Testis (tissue), 3 donors: Measurements from ENCODE around the gene SSNA1. TPM values are rescaled to one million over a fixed set of nuclear protein-coding genes. Genes with fewer than 3 reads are reported as not detected.

Experiments used
- DNase-seq: peaks from one replicate; pipeline ENCODE4 v3.0.0-alpha.2; 2019
- H3K27ac ChIP-seq, 2 donors: fragments of 200-600 bp; sonication (generic); one replicate each; pipeline ENCODE4 v1.5.1; 2019
- H3K27me3 ChIP-seq: fragments of 200-600 bp; sonication (generic); one replicate; pipeline ENCODE4 v1.5.1; 2019
- H3K36me3 ChIP-seq: fragments of 200-600 bp; sonication (generic); one replicate; pipeline ENCODE4 v1.5.1; 2017; ENCODE audit warnings: low read depth; ENCODE audit errors: missing control alignments
- H3K4me1 ChIP-seq: fragments of 200-600 bp; sonication (generic); one replicate; pipeline ENCODE4 v1.5.1; 2019
- H3K4me3 ChIP-seq, 2 donors: fragments of 200-600 bp; sonication (generic); one replicate each; pipeline ENCODE4 v1.5.1; 2017 to 2019
- H3K9me3 ChIP-seq: fragments of 200-600 bp; sonication (generic); one replicate; pipeline ENCODE4 v1.5.1; 2017
- CTCF ChIP-seq, 3 experiments: fragments of 450-650 bp in 2 of 3; fragments of 200-600 bp in 1 of 3; sonication (generic) in 1 of 3; IDR thresholded peaks; one replicate each; pipeline ENCODE4 v1.5.1; 2016 to 2019; ENCODE audit warnings: antibody characterized with exemption in 3 of 3, mild to moderate bottlenecking in 2 of 3, moderate library complexity in 1 of 3
- POLR2A ChIP-seq: fragments of 450-650 bp; IDR thresholded peaks from one replicate; pipeline ENCODE4 v1.6.1; 2017; ENCODE audit warnings: antibody characterized with exemption, mild to moderate bottlenecking, moderate library complexity
- WGBS, 2 donors: methylation state at CpG; one replicate each; pipeline ENCODE4 v1.1.5; 2018; 5-methylcytosine and 5-hydroxymethylcytosine counted together
- intact Hi-C: fragments of 100-400 bp; cut with DNase I; formaldehyde crosslinking; loops from one replicate; pipeline ENCODE4 v1.15.1; 2023; ENCODE audit warnings: low total_unique reads
- polyA plus RNA-seq: library from polyadenylated mRNA; stranded (reverse); fragments of 350-450 nt; fragmentation: Illumina TruSeq; extraction: RNeasy Lipid Tissue Mini Kit (QIAGEN cat#74804); gene quantifications from one replicate; pipeline ENCODE4 v1.2.3, GENCODE V29; 2014; ENCODE audit warnings: low read depth, low replicate concordance; ENCODE audit not compliant: insufficient read depth
- total RNA-seq, 2 donors: library from RNA; depleted of rRNA; stranded (reverse); fragments of >200 nt; gene quantifications; one replicate each; pipeline ENCODE4 v1.2.3, GENCODE V29; 2016

Gene SSNA1
- total and polyA plus RNA-seq, 3 donors from 2014 or later, result 134 to 211 (median 137) TPM

GRCh38 chr9:137198902-137199283 lies 10.4 kb downstream of the SSNA1 start:
- 56% methylated on average over 11 of the region's 11 CpGs; no CpG with 5 or more reads in 1 of the 2 donors for WGBS, 2 donors
- intact Hi-C loops, result no loop called here
- H3K27me3 ChIP-seq, result no peaks in the 10 kb centered on the region
- H3K4me1 ChIP-seq, result peaks cover 40% of the 10 kb centered on the region
- no peak overlapping the region for H3K27ac ChIP-seq
- no peaks in the 10 kb centered on the region for H3K9me3 ChIP-seq
- H3K4me3 ChIP-seq, result no peak overlapping the region
- H3K36me3 ChIP-seq, result no peaks in the 10 kb centered on the region
- DNase-seq, result no peak
- TF ChIP-seq POLR2A (no peak), CTCF (IDR thresholded peaks at IDR 0.05) (no peak)

- Histone ChIP-seq H3K9me3 (no peaks in the 10 kb centered on the region), H3K4me3 (no peak overlapping the region), H3K4me1 (peaks cover 46% of the 10 kb centered on the region), H3K27ac (no peak overlapping the region), H3K36me3 (no peaks in the 10 kb centered on the region), H3K27me3 (no peaks in the 10 kb centered on the region)
- 2 to 8% methylated on average over 7 to 38 of the region's 51 CpGs for whole genome bisulfite sequencing, 2 donors
- TF ChIP-seq CTCF (IDR thresholded peaks at IDR 0.05) (no peak), POLR2A (no peak)
- intact Hi-C loops, result no loop called here
- DNase-seq, result no peak
These were observed 11.1 kb downstream of the SSNA1 start for GRCh38 chr9:137199411-137200121.

- peaks cover 52% of the 10 kb centered on the region for H3K4me1 ChIP-seq
- H3K27me3 ChIP-seq, result no peaks in the 10 kb centered on the region
- WGBS, 2 donors, result 0% methylated on average over 34 of the region's 118 CpGs; no CpG with 5 or more reads in 1 of the 2 donors
- peak in 1 of 3 experiments; percentile 1 for TF ChIP-seq CTCF (IDR thresholded peaks at IDR 0.05)
- no peak for TF ChIP-seq POLR2A
- intact Hi-C loops, result no loop called here
- H3K27ac ChIP-seq, result peak within 1 kb of the TSS; percentile 55 to 71
- H3K4me3 ChIP-seq, result peak within 1 kb of the TSS; percentile 64 to 72
- peak; percentile 100 for DNase-seq
- no peaks in the 10 kb centered on the region for H3K9me3 ChIP-seq
- no peaks in the 10 kb centered on the region for H3K36me3 ChIP-seq
These were observed 12.1 kb downstream of the SSNA1 start, which contains the start of gene TPRN for GRCh38 chr9:137200311-137201204. TSS of gene TPRN (minus strand) at chr9:137200741. CDS start at chr9:137200711, 30 bp downstream.

- Histone ChIP-seq H3K4me3 (peak overlapping the region; percentile 64 to 72), H3K9me3 (no peaks in the 10 kb centered on the region), H3K4me1 (peaks cover 55% of the 10 kb centered on the region), H3K36me3 (no peaks in the 10 kb centered on the region), H3K27ac (peak overlapping the region; percentile 55 to 71), H3K27me3 (no peaks in the 10 kb centered on the region)
- intact Hi-C loops, result no loop called here
- no peak for TF ChIP-seq CTCF (IDR thresholded peaks at IDR 0.05)
- TF ChIP-seq POLR2A, result no peak
- no peak for DNase-seq
- WGBS, 2 donors, result 16 to 30% methylated on average over 10 to 23 of the region's 23 CpGs
These were observed 12.9 kb downstream of the SSNA1 start for GRCh38 chr9:137201205-137201868.
